Ovary (tissue), 9 donors: ENCODE measurements around the gene CCDC28A. TPM values are rescaled to one million over a fixed set of nuclear protein-coding genes. Genes with fewer than 3 reads are reported as not detected.

Source experiments
- DNase-seq, 5 donors: peaks; one replicate each; pipeline ENCODE4 v3.0.0-alpha.2; 2019 to 2020
- H3K27ac ChIP-seq, 2 donors: fragments of 200-600 bp; one replicate each; pipeline versions ENCODE4 v1.5.1 to v1.8.0; 2019 to 2022
- H3K27me3 ChIP-seq: fragments of 200-600 bp; one replicate; pipeline ENCODE4 v1.8.0; 2022
- H3K36me3 ChIP-seq: fragments of 200-600 bp; sonication (generic); one replicate; pipeline ENCODE4 v1.5.1; 2019
- H3K4me1 ChIP-seq: one replicate; pipeline ENCODE4 v1.8.1; 2013; ENCODE audit warnings: mild to moderate bottlenecking, moderate library complexity; ENCODE audit not compliant: insufficient read depth
- H3K4me3 ChIP-seq: fragments of 200-600 bp; sonication (generic); one replicate; pipeline ENCODE4 v1.5.1; 2017
- H3K9me3 ChIP-seq, 2 donors: fragments of 200-600 bp in 1 of 2; sonication (generic) in 1 of 2; one replicate each; pipeline versions ENCODE4 v1.5.1 to v1.8.1; 2013 to 2019; ENCODE audit warnings: mild to moderate bottlenecking in 1 of 2, moderate library complexity in 1 of 2
- CTCF ChIP-seq, 3 donors: fragments of 450-650 bp in 2 of 3; fragments of 200-600 bp in 1 of 3; IDR thresholded peaks; one replicate each; pipeline versions ENCODE4 v1.5.1 to v1.8.0; 2016 to 2022; ENCODE audit warnings: antibody characterized with exemption in 3 of 3, mild to moderate bottlenecking in 1 of 3
- EP300 ChIP-seq: sonication (generic); formaldehyde crosslinking; IDR thresholded peaks from one replicate; pipeline ENCODE4 v1.6.1; 2017; ENCODE audit warnings: antibody characterized with exemption
- POLR2A ChIP-seq: fragments of 450-650 bp; IDR thresholded peaks from one replicate; pipeline ENCODE4 v1.6.1; 2017; ENCODE audit warnings: antibody characterized with exemption, mild to moderate bottlenecking, moderate library complexity
- WGBS, 3 donors: extraction: QIAGEN DNeasy Blood & Tissue Kit in 1 of 3; methylation state at CpG; one replicate each; pipeline versions ENCODE4 v1.1.5 to v1.1.7; 2013 to 2017; 5-methylcytosine and 5-hydroxymethylcytosine counted together
- intact Hi-C, 4 donors: fragments of 100-400 bp; cut with DNase I; formaldehyde crosslinking; loops; one replicate each; pipeline versions ENCODE4 v1.11.0 to v1.15.1; 2022 to 2023
- polyA plus RNA-seq, 2 donors: library from polyadenylated mRNA; stranded (reverse); fragments of 200-250 nt in 1 of 2; fragments of 350-450 nt in 1 of 2; fragmentation: Illumina TruSeq in 1 of 2; extraction: RNeasy Lipid Tissue Mini Kit (QIAGEN cat#74804) in 1 of 2; gene quantifications; one replicate each; pipeline ENCODE4 v1.2.3, GENCODE V29; 2013 to 2014
- total RNA-seq, 7 donors: library from RNA; depleted of rRNA in 2 of 7; stranded (reverse); fragments of >200 nt in 2 of 7; fragmentation: NEBNext Ultra II Directional in 3 of 7; extraction: Animal tissue kit (Norgen Biotek cat#: 25700) in 3 of 7; gene quantifications; one replicate each; pipeline versions ENCODE4 v1.1.0 to v1.2.4, GENCODE V29; 2016 to 2023
- donor health status: DM: no; HTN: no; CAD: no; lungs with moderate emphysema.
- donor health status: DM: no; HTN: no; CAD: no.
- donor health status: Bipolar disorder and iron deficiency.
- donor health status: DM: yes; HTN: yes; CAD: no.
- donor health status: DM: no; HTN: no; CAD: no.
- donor health status: DM: yes; HTN: yes; CAD: no.

CCDC28A gene
- total and polyA plus RNA-seq, 9 donors = 6.4 to 26.8 (median 14.0) TPM

- Histone ChIP-seq H3K9me3 (no peaks in the 10 kb centered on the region), H3K27ac (no peak overlapping the region), H3K27me3 (no peaks in the 10 kb centered on the region), H3K36me3 (no peaks in the 10 kb centered on the region), H3K4me1 (peaks cover 8% of the 10 kb centered on the region), H3K4me3 (no peak overlapping the region)
- TF ChIP-seq POLR2A = no peak
- intact Hi-C loops = no loop called here
- DNase-seq = no peak
- WGBS, 3 donors = 89 to 91% (median 90%) methylated on average over 4 of the region's 4 CpGs
Observed at GRCh38 chr6:138797806-138798446, 24.4 kb downstream of the CCDC28A start.

DNA sequence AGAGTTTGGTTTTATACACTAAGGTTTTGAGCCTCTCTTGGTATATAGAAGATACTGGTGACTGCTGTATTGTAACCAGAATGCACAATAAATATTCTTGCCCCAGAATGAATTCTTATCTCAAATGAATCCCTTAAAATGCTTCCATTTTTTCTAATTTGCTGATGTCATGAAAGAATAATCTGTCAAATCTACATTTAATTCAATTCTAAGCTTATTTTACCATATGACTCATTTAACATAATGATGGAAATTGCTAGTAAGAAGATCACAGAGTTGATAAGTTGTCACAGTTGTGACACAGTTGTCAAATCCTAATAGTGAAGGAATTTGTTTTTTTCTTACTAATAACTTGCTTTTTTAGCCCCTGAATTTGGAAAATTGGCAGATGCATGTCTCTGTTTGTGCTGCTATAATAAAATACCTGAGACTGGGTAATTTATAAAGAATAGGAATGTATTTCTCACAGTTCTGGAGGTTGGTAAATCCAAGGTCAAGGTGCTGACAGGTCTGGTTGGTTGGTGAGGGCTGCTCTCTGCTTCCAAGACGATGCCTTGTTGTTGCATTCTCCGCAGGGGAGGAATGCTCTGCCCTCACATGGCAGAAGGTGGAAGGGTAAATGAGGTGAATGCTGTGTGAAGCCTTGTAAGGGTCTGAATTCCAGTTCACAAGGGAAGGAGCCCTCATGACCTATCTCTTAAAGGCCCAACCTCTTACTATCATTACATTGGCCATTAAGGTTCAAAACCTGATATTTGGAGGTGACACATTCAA, 27.0 kb downstream of the CCDC28A start:
- H3K4me1 ChIP-seq = peaks cover 7% of the 10 kb centered on the region
- DNase-seq = no peak
- H3K27me3 ChIP-seq = no peaks in the 10 kb centered on the region
- WGBS, 3 donors = 73 to 84% (median 74%) methylated on average over 2 of the region's 2 CpGs
- no peaks in the 10 kb centered on the region for H3K9me3 ChIP-seq
- no peak overlapping the region for H3K4me3 ChIP-seq
- intact Hi-C loops = no loop called here
- no peak for TF ChIP-seq POLR2A
- no peak for TF ChIP-seq CTCF (IDR thresholded peaks at IDR 0.05)
- no peak for TF ChIP-seq EP300
- no peak overlapping the region for H3K27ac ChIP-seq
- no peaks in the 10 kb centered on the region for H3K36me3 ChIP-seq

- no peaks in the 10 kb centered on the region for H3K9me3 ChIP-seq
- DNase-seq = no peak
- no peak overlapping the region for H3K4me3 ChIP-seq
- intact Hi-C loops = no loop called here
- H3K27ac ChIP-seq = no peak overlapping the region
- WGBS, 3 donors = 28 to 62% (median 50%) methylated on average over 2 of the region's 2 CpGs
- no peaks in the 10 kb centered on the region for H3K4me1 ChIP-seq
- H3K27me3 ChIP-seq = no peaks in the 10 kb centered on the region
- no peaks in the 10 kb centered on the region for H3K36me3 ChIP-seq
- TF ChIP-seq POLR2A = no peak
- no peak for TF ChIP-seq CTCF (IDR thresholded peaks at IDR 0.05)
- no peak for TF ChIP-seq EP300
Observed at GRCh38 chr6:138803331-138803730, 29.8 kb downstream of the CCDC28A start.

- no peaks in the 10 kb centered on the region for H3K4me1 ChIP-seq
- 39 to 49% (median 48%) methylated on average over 4 of the region's 4 CpGs for WGBS, 3 donors
- H3K9me3 ChIP-seq = no peaks in the 10 kb centered on the region
- no peak for DNase-seq
- no peaks in the 10 kb centered on the region for H3K27me3 ChIP-seq
- intact Hi-C loops = no loop called here
- TF ChIP-seq CTCF (IDR thresholded peaks at IDR 0.05) (no peak), EP300 (no peak), POLR2A (no peak)
- H3K4me3 ChIP-seq = no peak overlapping the region
- no peak overlapping the region for H3K27ac ChIP-seq
- H3K36me3 ChIP-seq = no peaks in the 10 kb centered on the region
Observed at GRCh38 chr6:138803861-138804260, 30.3 kb downstream of the CCDC28A start.
